GM18868 (cell line): Measurements from ENCODE around the gene MCTP2.

Source experiments
- ATAC-seq: cut with Tn5 transposase; IDR thresholded peaks from one replicate; pipeline ENCODE4 v1.9.1; 2021; ENCODE audit warnings: mild to moderate bottlenecking, moderate library complexity; ENCODE audit not compliant: unreplicated experiment

Gene MCTP2

GRCh38 chr15:94293411-94294402, 62.3 kb downstream of the MCTP2 start:
- ATAC-seq, result no peak

GRCh38 chr15:94294556-94294955, 63.2 kb downstream of the MCTP2 start:
- no peak for ATAC-seq

GRCh38 chr15:94295275-94295674, 63.9 kb downstream of the MCTP2 start:
- ATAC-seq, result no peak

- ATAC-seq, result no peak
Observed at GRCh38 chr15:94296717-94297116, 65.4 kb downstream of the MCTP2 start.

- peak; percentile 86 for ATAC-seq
Observed at GRCh38 chr15:94297558-94297957, 66.2 kb downstream of the MCTP2 start.

- ATAC-seq, result no peak
Observed at GRCh38 chr15:94298364-94298763, 67.0 kb downstream of the MCTP2 start.

- ATAC-seq, result no peak
Observed at GRCh38 chr15:94300612-94301011, 69.3 kb downstream of the MCTP2 start.

GRCh38 chr15:94305133-94305532, 73.8 kb downstream of the MCTP2 start:
- ATAC-seq, result peak; percentile 42

- peak; percentile 93 for ATAC-seq
Observed at GRCh38 chr15:94306700-94307650, 75.6 kb downstream of the MCTP2 start.

- ATAC-seq, result no peak
Observed at GRCh38 chr15:94312946-94313345, 81.6 kb downstream of the MCTP2 start.

GRCh38 chr15:94314639-94315038, 83.3 kb downstream of the MCTP2 start:
- ATAC-seq, result no peak

GRCh38 chr15:94317211-94317610, 85.8 kb downstream of the MCTP2 start:
- no peak for ATAC-seq

GRCh38 chr15:94322141-94322540, 90.8 kb downstream of the MCTP2 start:
- ATAC-seq, result no peak

GRCh38 chr15:94323076-94323475, 91.7 kb downstream of the MCTP2 start:
- ATAC-seq, result no peak

GRCh38 chr15:94324117-94324826, 92.9 kb downstream of the MCTP2 start:
- ATAC-seq, result peak; percentile 84

- no peak for ATAC-seq
Observed at GRCh38 chr15:94324835-94325767, 93.7 kb downstream of the MCTP2 start.

GRCh38 chr15:94327356-94327936, 96.1 kb downstream of the MCTP2 start:
- ATAC-seq, result no peak

GRCh38 chr15:94331731-94332130, 100.4 kb downstream of the MCTP2 start:
- ATAC-seq, result no peak

GRCh38 chr15:94335616-94336015, 104.3 kb downstream of the MCTP2 start:
- ATAC-seq, result no peak
